ENCODE data around the gene SLC50A1.

SLC50A1 gene

DNA sequence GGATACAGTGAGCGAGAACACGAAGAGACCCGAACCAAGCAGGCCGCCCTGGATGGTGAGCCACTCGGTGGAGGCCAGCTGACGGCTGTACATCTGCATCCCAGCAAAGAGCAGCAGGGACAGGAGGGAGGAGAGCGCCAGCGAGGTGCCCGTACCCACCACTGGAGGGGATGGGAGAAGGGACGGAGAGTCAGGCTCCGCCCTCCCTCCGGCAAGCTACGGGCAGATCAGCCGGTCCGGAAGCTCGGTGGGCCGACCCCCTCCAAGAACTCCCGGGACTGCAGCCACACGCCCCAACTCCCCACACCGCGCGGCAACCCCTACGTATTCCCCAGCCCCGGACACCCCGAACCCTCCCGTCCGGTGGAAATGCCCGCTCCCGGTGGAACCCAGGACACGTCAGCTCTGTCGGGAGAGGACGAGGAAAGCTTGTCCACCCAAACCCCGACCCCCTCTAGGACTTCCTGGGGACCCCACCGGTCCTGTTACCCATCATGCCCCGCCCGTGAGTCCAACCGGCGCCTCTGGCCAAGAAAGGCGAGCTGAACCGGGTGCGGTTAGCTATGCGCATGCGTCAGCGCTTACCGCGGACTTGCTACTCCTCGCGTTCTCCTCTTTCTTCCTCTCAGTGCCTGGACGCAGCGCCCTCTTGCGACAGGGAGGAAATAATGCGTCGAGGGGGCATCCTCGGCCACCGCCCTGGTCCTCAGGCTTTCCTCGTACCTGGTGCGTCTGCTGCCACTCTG, 37.3 kb downstream of the SLC50A1 start, which contains the start of gene KRTCAP2:
TSS of gene KRTCAP2 (minus strand) at position 573 of the 746 bp plus-strand sequence. CDS start at position 493, 80 bp downstream.
- TF ChIP-seq YY1 (IDR thresholded peaks at IDR 0.05; ENCODE audit: low read depth) (peak; percentile 45; the same call in 1 of the 2 replicates), TAF1 (IDR thresholded peaks at IDR 0.05; ENCODE audit: low read depth) (peak; percentile 85), NFIC (IDR thresholded peaks at IDR 0.05) (peak; percentile 23; the same call in 1 of the 2 replicates), EGR1 (IDR thresholded peaks at IDR 0.05) (no peak), TEAD4 (IDR thresholded peaks at IDR 0.05) (no peak), FOXM1 (IDR thresholded peaks at IDR 0.05; ENCODE audit: borderline replicate concordance, low read depth) (no peak), CREB1 (IDR thresholded peaks at IDR 0.05; ENCODE audit: low read depth) (0 out of 2 replicates have a peak, but pooled peaks have one; percentile 15), ZBTB7A (IDR thresholded peaks at IDR 0.05; ENCODE audit: low read depth) (peak; percentile 80), RAD21 (IDR thresholded peaks at IDR 0.05; ENCODE audit: low read depth) (peak; percentile 29; the same call in 1 of the 2 replicates), MAX (IDR thresholded peaks at IDR 0.05) (no peak)
- TF ChIP-seq, protein P1, sequence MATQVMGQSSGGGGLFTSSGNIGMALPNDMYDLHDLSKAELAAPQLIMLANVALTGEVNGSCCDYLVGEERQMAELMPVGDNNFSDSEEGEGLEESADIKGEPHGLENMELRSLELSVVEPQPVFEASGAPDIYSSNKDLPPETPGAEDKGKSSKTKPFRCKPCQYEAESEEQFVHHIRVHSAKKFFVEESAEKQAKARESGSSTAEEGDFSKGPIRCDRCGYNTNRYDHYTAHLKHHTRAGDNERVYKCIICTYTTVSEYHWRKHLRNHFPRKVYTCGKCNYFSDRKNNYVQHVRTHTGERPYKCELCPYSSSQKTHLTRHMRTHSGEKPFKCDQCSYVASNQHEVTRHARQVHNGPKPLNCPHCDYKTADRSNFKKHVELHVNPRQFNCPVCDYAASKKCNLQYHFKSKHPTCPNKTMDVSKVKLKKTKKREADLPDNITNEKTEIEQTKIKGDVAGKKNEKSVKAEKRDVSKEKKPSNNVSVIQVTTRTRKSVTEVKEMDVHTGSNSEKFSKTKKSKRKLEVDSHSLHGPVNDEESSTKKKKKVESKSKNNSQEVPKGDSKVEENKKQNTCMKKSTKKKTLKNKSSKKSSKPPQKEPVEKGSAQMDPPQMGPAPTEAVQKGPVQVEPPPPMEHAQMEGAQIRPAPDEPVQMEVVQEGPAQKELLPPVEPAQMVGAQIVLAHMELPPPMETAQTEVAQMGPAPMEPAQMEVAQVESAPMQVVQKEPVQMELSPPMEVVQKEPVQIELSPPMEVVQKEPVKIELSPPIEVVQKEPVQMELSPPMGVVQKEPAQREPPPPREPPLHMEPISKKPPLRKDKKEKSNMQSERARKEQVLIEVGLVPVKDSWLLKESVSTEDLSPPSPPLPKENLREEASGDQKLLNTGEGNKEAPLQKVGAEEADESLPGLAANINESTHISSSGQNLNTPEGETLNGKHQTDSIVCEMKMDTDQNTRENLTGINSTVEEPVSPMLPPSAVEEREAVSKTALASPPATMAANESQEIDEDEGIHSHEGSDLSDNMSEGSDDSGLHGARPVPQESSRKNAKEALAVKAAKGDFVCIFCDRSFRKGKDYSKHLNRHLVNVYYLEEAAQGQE (IDR thresholded peaks at IDR 0.05; ENCODE audit: low read depth) = no peak
- TF ChIP-seq, protein P2, sequence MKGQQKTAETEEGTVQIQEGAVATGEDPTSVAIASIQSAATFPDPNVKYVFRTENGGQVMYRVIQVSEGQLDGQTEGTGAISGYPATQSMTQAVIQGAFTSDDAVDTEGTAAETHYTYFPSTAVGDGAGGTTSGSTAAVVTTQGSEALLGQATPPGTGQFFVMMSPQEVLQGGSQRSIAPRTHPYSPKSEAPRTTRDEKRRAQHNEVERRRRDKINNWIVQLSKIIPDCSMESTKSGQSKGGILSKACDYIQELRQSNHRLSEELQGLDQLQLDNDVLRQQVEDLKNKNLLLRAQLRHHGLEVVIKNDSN (IDR thresholded peaks at IDR 0.05) = no peak

- TF ChIP-seq EP300 (IDR thresholded peaks at IDR 0.05; ENCODE audit: borderline replicate concordance) (no peak), MAX (IDR thresholded peaks at IDR 0.05) (peak; percentile 79)
- TF ChIP-seq, protein P2 (IDR thresholded peaks at IDR 0.05) = peak; percentile 72
Measured at GRCh38 chr1:155173478-155174323, 38.0 kb downstream of the SLC50A1 start, which contains the start of gene TRIM46. TRIM46 (plus strand) TSS chr1:155173849; CDS start chr1:155173967, 118 bp downstream.

- no peak for TF ChIP-seq NFIC (IDR thresholded peaks at IDR 0.05)
- TF ChIP-seq FOXM1 (IDR thresholded peaks at IDR 0.05; ENCODE audit: borderline replicate concordance, low read depth) = no peak
- TF ChIP-seq TEAD4 (IDR thresholded peaks at IDR 0.05) = no peak
- no peak for TF ChIP-seq TAF1 (IDR thresholded peaks at IDR 0.05; ENCODE audit: low read depth)
- no peak for TF ChIP-seq MAX (IDR thresholded peaks at IDR 0.05)
- TF ChIP-seq ZBTB7A (IDR thresholded peaks at IDR 0.05; ENCODE audit: low read depth) = peak; percentile 38; the same call in 1 of the 2 replicates
- TF ChIP-seq, protein P1 (IDR thresholded peaks at IDR 0.05; ENCODE audit: low read depth) = no peak
Measured at GRCh38 chr1:155174324-155175280, 39.0 kb downstream of the SLC50A1 start.

DNA sequence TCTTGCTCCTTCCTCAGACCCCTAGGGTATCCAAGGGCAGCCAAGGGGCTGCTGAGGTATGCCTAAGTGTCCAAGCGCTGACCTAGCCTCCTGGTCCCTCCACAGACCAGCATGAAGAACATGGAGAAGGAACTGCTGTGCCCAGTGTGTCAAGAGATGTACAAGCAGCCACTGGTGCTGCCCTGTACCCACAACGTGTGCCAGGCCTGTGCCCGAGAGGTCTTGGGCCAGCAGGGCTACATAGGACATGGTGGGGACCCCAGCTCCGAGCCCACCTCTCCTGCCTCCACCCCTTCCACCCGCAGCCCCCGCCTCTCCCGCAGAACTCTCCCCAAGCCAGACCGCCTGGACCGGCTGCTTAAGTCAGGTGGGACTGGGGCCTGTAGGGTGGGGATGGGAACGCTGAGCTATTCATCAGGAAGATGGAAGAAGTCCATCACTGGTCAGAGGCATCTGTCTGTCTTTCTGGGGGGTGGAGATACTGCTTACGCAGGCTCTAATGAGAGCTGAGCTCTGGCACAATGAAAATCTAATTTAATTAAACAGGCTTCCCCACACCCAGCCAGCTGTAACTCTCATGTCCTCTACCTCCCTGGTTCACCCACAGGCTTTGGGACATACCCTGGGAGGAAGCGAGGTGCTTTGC, 39.8 kb downstream of the SLC50A1 start:
- TF ChIP-seq YY1 (IDR thresholded peaks at IDR 0.05; ENCODE audit: low read depth) = no peak
- TF ChIP-seq EGR1 (IDR thresholded peaks at IDR 0.05) = no peak
- no peak for TF ChIP-seq TEAD4 (IDR thresholded peaks at IDR 0.05)
- no peak for TF ChIP-seq TCF12 (IDR thresholded peaks at IDR 0.05; ENCODE audit: low read depth)
